CD4-positive, alpha-beta T cell treated with Interleukin-21 for 1 hour (primary cell): ENCODE data around the gene SEPTIN12.
A peak's percentile ranks its signal among the peaks of the same experiment; 100 is the strongest.
"Not testable (repeated sequence)": the region's sequence is repeated elsewhere in the genome, so short reads cannot be mapped to it uniquely, and the experiment has no call there.

Experiments used
- DNase-seq: peaks from one replicate; pipeline ENCODE4 v3.0.0-alpha.2; 2020

SEPTIN12 gene

GRCh38 chr16:4750896-4751295 is 37.2 kb downstream of the SEPTIN12 start:
- DNase-seq, result no peak

- no peak for DNase-seq
Measured at GRCh38 chr16:4749700-4750257, 38.4 kb downstream of the SEPTIN12 start.

- DNase-seq, result no peak
Measured at GRCh38 chr16:4748682-4749411, 39.3 kb downstream of the SEPTIN12 start.

GRCh38 chr16:4747906-4748681 is 40.1 kb downstream of the SEPTIN12 start:
- no peak for DNase-seq

GRCh38 chr16:4746991-4747574 is 41.1 kb downstream of the SEPTIN12 start:
- DNase-seq, result no peak

GRCh38 chr16:4746215-4746614 is 41.9 kb downstream of the SEPTIN12 start:
- DNase-seq, result no peak

- no peak for DNase-seq
Measured at GRCh38 chr16:4745274-4745569, 42.9 kb downstream of the SEPTIN12 start.

GRCh38 chr16:4744555-4745273 is 43.4 kb downstream of the SEPTIN12 start:
- no peak for DNase-seq

GRCh38 chr16:4743226-4743878 is 44.8 kb downstream of the SEPTIN12 start:
- DNase-seq, result no peak

GRCh38 chr16:4738370-4738769 is 49.8 kb downstream of the SEPTIN12 start:
- not testable (repeated sequence) for DNase-seq

GRCh38 chr16:4737545-4737944 is 50.6 kb downstream of the SEPTIN12 start:
- no peak for DNase-seq

GRCh38 chr16:4736546-4736945 is 51.6 kb downstream of the SEPTIN12 start:
- DNase-seq, result no peak

GRCh38 chr16:4734730-4735535 is 53.2 kb downstream of the SEPTIN12 start:
- peak; percentile 94 for DNase-seq

- DNase-seq, result peak; percentile 81
Measured at GRCh38 chr16:4734063-4734729, 53.9 kb downstream of the SEPTIN12 start, which contains the start of the genes ANKS3 and DNAAF8. Gene ANKS3 (minus strand): TSS chr16:4734271. CDS start chr16:4730149, 4,122 bp downstream. Gene DNAAF8 (plus strand): TSS chr16:4734537. CDS start chr16:4736515, 1,978 bp downstream.

GRCh38 chr16:4733747-4734062 is 54.4 kb downstream of the SEPTIN12 start:
- no peak for DNase-seq

- DNase-seq, result no peak
Measured at GRCh38 chr16:4733211-4733742, 54.9 kb downstream of the SEPTIN12 start.

GRCh38 chr16:4729876-4730275 is 58.3 kb downstream of the SEPTIN12 start:
- no peak for DNase-seq

- DNase-seq, result no peak
Measured at GRCh38 chr16:4728676-4729075, 59.5 kb downstream of the SEPTIN12 start.
